Lower leg skin (tissue), 4 donors: Measurements from ENCODE around the gene RCAN1. TPM values are rescaled to one million over a fixed set of nuclear protein-coding genes. Genes with fewer than 3 reads are reported as not detected.
"Not testable (repeated sequence)": the region's sequence is repeated elsewhere in the genome, so short reads cannot be mapped to it uniquely, and the experiment has no call there.

Experiments
- DNase-seq, 2 donors: peaks; one replicate each; pipeline ENCODE4 v3.0.0-alpha.2; 2019; ENCODE audit warnings: low spot score in 2 of 2
- H3K4me3 ChIP-seq: fragments of 200-600 bp; sonication (generic); 2 replicates; pipeline ENCODE4 v1.5.1; 2017; ENCODE audit warnings: mild to moderate bottlenecking, low read depth; ENCODE audit not compliant: poor library complexity, severe bottlenecking
- POLR2A ChIP-seq, 2 donors: fragments of 450-650 bp; IDR thresholded peaks; one replicate each; pipeline ENCODE4 v1.6.1; 2016 to 2017; ENCODE audit warnings: antibody characterized with exemption in 2 of 2, mild to moderate bottlenecking in 1 of 2, moderate library complexity in 1 of 2
- WGBS, 2 donors: methylation state at CpG; one replicate each; pipeline ENCODE4 v1.1.5; 2018; 5-methylcytosine and 5-hydroxymethylcytosine counted together
- intact Hi-C: fragments of 100-400 bp; cut with DNase I; formaldehyde crosslinking; loops from one replicate; pipeline ENCODE4 v1.15.0; 2023; ENCODE audit warnings: low total_unique reads
- total RNA-seq, 4 donors: library from RNA; depleted of rRNA; stranded (reverse); fragments of >200 nt; gene quantifications; one replicate each; pipeline ENCODE4 v1.1.0, GENCODE V29; 2016
- TF ChIP-seq, protein P1 (sequence below), 3 donors: fragments of 450-650 bp; IDR thresholded peaks; one replicate each; pipeline ENCODE4 v1.5.1; 2016; ENCODE audit warnings: antibody characterized with exemption in 3 of 3, mild to moderate bottlenecking in 3 of 3, moderate library complexity in 2 of 3

The RCAN1 gene
- total RNA-seq, 4 donors from 2014 or later: 18.8 to 29.0 (median 19.4) TPM

DNA sequence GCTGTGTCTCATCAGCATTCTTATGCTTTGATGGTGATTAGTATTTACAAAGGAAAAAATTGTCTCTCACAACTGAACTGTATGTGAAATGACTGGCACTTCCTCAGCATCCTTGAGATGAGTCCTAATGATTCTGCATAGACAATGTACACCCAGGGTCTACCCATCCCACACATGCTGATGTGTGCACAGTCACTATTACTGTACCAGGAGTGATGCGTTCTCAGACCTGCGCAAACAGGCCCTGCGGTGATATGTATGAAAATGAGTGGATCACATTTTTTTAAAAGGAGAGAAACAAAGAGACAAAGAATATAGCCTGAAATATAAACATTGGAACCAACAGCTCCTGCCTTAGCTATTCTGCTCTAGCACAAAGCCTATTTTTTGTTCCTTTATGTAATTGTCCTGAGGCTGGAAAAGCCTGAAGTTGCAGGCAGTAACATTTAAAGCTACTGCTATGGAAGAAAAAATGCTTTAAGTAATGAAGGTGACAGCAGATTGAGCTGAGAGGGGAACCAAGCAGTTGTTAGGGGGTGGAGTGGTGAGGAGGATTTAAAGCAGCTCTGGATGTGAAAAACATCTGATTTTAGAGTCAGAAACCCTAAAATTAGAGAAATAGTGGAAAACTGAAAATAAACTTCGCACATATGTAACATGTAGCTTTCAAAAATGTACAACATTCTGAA, 5.5 kb downstream of the RCAN1 start:
- no peak for TF ChIP-seq POLR2A (IDR thresholded peaks at IDR 0.05)
- TF ChIP-seq, protein P1, sequence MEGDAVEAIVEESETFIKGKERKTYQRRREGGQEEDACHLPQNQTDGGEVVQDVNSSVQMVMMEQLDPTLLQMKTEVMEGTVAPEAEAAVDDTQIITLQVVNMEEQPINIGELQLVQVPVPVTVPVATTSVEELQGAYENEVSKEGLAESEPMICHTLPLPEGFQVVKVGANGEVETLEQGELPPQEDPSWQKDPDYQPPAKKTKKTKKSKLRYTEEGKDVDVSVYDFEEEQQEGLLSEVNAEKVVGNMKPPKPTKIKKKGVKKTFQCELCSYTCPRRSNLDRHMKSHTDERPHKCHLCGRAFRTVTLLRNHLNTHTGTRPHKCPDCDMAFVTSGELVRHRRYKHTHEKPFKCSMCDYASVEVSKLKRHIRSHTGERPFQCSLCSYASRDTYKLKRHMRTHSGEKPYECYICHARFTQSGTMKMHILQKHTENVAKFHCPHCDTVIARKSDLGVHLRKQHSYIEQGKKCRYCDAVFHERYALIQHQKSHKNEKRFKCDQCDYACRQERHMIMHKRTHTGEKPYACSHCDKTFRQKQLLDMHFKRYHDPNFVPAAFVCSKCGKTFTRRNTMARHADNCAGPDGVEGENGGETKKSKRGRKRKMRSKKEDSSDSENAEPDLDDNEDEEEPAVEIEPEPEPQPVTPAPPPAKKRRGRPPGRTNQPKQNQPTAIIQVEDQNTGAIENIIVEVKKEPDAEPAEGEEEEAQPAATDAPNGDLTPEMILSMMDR (IDR thresholded peaks at IDR 0.05): no peak
- no peak for DNase-seq
- WGBS, 2 donors: 90 to 93% methylated on average over 4 of the region's 4 CpGs
- no peak overlapping the region for H3K4me3 ChIP-seq
- intact Hi-C loops: no loop called here

DNA sequence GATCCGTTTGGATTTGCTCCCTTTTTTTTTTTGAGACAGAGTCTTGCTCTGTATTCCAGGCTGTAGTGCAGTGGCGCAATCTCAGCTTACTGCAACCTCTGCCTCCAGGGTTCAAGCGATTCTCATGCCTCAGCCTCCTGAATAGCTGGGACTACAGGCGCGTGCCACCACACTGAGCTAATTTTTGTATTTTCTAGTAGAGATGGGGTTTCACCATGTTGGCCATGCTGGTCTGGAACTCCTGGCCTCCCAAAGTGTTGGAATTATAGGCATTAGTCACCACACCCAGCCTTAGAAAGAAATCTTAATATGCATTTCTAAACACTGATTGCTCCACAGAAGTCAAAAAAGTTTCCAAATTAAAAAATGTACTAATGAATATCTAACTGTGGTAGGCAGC, 7.5 kb downstream of the RCAN1 start:
- intact Hi-C loops, H3K4me3 ChIP-seq, DNase-seq: not testable (repeated sequence)
- WGBS, 2 donors: 87 to 93% methylated on average over 5 of the region's 5 CpGs

DNA sequence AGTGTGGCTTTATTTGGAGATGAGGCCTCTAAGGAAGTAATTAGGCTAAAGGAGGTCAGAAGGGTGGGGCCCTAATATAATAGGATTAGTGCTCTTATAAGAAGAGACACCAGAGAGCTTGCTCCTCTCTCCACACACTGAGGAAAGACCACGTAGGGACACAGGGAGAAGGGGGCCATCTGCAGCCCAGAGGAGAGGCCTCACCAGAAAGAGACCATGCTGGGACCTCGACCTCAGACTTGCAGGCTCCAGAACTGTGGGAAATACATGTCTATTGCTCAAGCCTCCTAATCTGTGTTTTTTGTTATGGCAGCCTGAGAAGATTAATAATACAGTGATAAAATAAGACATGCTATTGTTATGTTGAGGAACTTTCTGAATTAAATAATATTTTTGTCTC, 8.3 kb downstream of the RCAN1 start:
- TF ChIP-seq POLR2A (IDR thresholded peaks at IDR 0.05): no peak
- TF ChIP-seq, protein P1 (IDR thresholded peaks at IDR 0.05): no peak
- no peak overlapping the region for H3K4me3 ChIP-seq
- DNase-seq: no peak
- whole genome bisulfite sequencing, 2 donors: 44 to 49% methylated on average over 2 of the region's 2 CpGs
- intact Hi-C loops: no loop called here

DNA sequence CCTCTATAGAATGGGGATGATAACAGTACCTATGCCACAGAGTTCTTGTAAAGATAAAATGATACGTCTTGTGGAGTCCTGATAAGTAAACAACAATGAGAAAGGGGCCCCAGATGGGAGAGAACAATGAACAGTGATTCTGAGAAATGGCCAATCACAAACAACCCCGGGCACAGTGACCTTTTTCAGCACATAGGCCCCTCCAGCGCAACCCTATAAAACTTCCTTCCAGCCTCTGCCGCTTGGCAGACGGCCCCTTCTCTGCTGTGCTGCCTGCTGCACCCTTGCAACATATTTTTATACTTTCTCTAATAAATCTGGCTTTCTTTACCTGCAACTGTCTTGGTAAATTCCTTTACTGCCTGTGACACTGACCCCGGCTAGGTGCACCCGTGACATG, 8.9 kb downstream of the RCAN1 start:
- intact Hi-C loops: no loop called here
- WGBS, 2 donors: 87 to 94% methylated on average over 7 of the region's 7 CpGs
- TF ChIP-seq, protein P1 (IDR thresholded peaks at IDR 0.05): no peak
- TF ChIP-seq POLR2A (IDR thresholded peaks at IDR 0.05): no peak
- no peak for DNase-seq
- H3K4me3 ChIP-seq: no peak overlapping the region

DNA sequence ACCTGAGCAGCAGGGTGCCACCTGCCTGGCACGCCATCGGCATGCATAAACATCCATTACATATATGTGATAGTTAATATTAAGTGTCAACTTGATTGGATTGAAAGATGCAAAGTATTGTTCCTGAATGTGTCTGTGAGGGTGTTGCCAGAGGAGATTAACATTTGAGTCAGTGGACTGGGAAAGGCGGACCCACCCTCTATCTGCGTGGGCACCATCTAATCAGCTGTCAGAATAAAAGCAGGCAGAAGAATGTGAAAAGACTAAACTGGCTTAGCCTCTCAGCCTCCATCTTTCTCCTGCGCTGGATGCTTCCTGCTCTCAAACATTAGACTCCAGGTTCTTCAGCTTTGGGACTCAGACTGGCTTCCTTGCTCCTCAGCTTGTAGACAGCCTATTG, 10.0 kb downstream of the RCAN1 start:
- intact Hi-C loops, DNase-seq, H3K4me3 ChIP-seq: not testable (repeated sequence)
- WGBS, 2 donors: 87 to 94% methylated on average over 5 of the region's 5 CpGs

DNA sequence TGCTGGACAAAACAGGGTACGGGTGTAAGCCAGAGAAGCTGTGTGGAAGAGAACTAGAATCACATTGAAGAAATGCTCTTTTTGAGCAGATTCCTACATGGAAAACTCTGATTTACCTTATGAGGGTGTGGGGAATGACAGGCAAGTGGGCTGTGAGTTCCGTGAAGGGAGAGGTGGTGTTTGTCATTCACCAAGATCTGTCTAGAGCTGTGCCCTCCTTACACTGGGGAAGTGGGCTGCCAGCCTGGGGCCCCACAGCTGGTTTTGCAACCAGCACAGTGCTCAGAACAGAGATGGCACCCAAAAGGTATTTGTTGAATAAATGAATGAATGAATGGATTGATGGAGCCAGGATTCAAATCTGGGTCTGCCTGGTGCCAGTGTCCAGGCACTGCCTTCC, 10.4 kb downstream of the RCAN1 start:
- WGBS, 2 donors: 95 to 97% methylated on average over 2 of the region's 2 CpGs
- intact Hi-C loops: no loop called here
- TF ChIP-seq POLR2A (IDR thresholded peaks at IDR 0.05): no peak
- TF ChIP-seq, protein P1 (IDR thresholded peaks at IDR 0.05): no peak

DNA sequence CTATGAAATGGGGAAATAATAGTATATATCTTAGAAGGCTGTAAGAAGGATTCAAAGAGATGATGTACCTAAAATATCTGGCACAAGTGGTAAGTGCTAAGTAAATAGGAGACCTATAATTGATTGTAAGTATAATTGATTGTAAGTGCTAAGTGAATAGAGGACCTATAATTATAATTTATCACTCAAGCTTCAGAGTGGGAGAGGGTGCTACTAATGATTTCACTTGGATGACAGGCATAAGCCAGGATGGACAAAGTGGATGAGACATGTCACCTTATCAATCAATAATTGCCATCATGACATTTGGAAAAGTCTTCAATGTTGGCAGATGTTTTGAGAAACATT, 11.2 kb downstream of the RCAN1 start:
- no peak overlapping the region for H3K4me3 ChIP-seq
- DNase-seq: no peak
- intact Hi-C loops: no loop called here
- no peak for TF ChIP-seq POLR2A (IDR thresholded peaks at IDR 0.05)
- TF ChIP-seq, protein P1 (IDR thresholded peaks at IDR 0.05): no peak

More for the DNA sequence above, 10.4 kb downstream of the RCAN1 start:
- H3K4me3 ChIP-seq: no peak overlapping the region
- no peak for DNase-seq
